GM21390 (cell line): Measurements from ENCODE around the gene GDF10.

Experiments used
- ATAC-seq: cut with Tn5 transposase; IDR thresholded peaks from one replicate; pipeline ENCODE4 v1.9.1; 2021; ENCODE audit not compliant: unreplicated experiment

The GDF10 gene, protein sequence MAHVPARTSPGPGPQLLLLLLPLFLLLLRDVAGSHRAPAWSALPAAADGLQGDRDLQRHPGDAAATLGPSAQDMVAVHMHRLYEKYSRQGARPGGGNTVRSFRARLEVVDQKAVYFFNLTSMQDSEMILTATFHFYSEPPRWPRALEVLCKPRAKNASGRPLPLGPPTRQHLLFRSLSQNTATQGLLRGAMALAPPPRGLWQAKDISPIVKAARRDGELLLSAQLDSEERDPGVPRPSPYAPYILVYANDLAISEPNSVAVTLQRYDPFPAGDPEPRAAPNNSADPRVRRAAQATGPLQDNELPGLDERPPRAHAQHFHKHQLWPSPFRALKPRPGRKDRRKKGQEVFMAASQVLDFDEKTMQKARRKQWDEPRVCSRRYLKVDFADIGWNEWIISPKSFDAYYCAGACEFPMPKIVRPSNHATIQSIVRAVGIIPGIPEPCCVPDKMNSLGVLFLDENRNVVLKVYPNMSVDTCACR

DNA sequence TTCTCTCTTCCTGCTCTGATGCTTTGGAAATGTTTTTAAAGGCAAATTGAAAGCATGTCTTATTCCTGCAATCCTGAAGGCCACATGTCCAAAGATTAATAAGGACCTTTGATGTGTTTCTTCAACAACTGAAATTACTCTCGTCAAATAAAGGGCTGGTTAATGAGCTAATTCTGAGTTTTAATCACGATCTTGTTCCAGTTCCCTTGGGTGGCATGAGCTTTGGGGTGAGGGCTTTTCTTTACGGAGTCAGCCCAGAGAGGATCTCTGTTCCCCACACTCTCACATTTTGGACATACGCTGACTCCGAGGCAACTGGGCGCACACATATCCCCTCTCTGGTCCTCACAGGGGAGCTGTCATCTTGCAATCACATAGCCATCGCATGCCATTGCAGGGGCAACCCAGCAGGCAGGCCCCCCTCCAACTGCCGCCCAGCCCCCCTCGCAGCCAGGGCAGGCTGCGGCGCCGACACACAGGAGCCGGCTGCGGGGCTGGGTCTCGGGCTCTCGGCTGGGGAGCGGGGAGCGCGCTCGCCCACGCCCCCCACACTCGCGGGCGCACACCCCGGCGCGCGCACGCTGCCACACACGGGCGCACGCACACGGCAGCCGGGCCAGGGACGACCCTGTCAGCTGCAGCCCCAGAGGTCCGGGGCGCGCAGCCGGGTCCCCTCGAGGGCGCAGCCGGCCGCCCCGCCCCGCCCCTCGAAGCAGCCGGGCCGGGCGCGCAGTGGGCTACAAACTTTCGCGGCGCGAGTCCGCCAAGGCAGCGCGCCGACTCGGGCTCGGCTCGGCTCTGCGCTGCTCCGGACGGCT lies at the start of gene GDF10:
Gene GDF10 (plus strand): TSS at position 587 of the 818 bp plus-strand sequence. CDS start 455 bp downstream, outside the sequence.
- ATAC-seq, result no peak

DNA sequence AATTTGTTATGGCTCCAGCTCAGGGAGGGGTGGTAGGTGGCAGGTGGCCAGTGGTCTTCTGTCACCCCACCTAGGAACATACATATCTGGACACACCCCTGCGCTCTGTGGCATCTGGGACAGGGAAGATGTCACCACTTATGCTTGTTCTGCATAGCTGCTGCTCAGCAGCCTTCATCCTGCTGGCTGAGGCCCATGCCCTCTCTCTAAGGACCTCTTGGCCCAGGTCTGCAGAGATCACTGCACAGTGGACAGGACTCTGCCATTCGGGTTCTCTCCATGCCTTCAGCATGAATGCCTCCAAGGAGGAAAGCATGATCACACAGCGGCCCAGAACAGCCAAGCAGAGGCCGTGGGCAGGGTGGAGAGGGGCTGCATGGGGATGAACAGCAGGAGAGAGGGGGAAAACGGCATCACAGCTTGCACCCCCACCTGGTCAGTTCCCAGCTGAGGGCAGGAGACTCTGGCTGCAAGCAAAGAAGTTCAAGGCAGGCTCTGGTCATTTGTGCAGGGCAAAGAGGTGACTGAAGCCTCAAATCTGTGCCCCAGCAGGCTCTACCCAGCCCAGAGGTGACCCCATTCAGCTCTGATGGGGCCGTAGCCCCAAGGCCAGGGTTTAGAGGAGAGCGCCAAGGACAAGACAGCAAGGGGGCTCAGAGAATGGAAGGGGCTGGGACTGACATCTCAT lies 47.8 kb upstream of the GDF10 start:
- no peak for ATAC-seq

DNA sequence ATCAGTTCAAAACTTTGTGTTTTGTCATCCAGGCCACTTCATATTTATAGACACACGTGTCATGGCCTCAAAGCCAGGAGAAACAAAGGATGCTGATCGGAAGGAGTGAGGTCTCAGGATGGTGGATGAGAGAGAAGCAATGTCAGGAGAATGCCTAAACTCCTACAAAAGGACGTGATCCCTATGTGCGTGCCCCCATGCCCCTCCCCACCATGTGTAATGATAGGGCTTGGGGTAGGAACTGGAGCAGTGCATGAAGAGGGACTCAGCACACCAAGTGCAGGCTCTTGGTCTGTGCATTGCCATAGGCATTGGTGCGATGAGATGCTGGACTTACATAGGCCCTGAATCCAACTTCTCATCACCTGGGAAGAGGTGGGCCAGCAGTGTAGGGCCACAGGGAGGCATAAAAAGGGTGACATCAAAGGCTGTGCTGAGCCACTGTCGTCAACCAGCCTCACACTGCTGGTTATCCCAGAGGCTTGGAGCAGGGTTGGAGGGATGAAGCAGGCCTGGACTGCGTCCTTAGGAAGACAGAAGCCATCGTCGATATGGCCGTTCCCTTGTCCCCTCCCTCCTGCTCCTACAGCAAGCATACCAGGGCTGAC lies 46.9 kb upstream of the GDF10 start:
- ATAC-seq, result no peak

DNA sequence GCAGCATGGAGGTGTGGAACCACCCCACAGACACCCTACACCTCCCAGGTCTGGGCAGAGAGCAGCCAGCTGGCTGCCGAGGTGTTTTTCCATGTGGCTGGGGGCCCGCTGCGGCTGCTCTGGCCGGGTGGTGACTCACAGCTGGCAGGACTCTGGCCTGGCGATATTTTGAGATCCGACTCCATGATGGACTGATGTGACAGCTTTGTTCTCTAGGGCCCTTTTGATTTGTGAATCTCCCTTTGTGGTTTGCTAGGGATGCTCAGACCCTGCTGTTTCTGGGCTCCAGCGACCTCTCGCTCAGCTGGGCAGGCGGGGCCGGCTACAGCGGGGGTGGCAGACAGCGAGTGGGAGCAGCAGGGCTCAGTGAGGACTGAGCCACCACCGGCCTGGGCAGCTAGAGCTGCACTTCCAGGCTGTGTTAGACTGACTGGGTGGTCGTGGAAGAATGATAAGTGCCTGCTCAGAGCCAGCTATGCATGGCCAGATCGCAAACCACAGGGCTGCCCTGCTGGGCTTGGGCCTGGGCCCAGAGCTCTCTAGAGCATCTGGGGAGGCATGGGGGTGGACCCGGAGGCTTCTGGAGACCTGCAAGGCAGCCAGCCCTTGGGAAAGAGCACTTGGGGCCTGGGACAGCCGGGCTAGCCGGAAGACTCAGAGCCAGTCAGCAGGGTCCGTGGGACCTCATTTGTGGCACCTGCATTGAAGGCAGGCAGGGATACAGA lies 46.2 kb upstream of the GDF10 start:
- ATAC-seq, result no peak

DNA sequence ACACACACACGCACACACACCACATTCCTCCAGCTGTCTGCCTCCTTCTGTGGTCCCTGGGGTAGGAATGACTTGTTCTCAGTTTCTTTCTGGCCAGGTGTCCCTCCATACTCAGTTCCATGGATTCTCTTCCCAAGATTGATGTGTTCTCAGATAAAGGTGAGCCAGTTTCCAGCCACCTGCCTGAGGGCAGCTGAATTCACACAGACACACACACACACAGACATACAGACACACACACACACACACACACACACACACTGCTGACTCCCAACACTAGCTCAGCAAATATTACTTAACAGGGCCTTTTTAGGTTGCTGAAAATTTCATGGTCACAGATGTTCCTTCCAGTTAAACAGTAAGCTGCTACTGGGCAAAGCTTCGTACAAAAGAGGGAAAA lies 45.4 kb upstream of the GDF10 start:
- no peak for ATAC-seq

DNA sequence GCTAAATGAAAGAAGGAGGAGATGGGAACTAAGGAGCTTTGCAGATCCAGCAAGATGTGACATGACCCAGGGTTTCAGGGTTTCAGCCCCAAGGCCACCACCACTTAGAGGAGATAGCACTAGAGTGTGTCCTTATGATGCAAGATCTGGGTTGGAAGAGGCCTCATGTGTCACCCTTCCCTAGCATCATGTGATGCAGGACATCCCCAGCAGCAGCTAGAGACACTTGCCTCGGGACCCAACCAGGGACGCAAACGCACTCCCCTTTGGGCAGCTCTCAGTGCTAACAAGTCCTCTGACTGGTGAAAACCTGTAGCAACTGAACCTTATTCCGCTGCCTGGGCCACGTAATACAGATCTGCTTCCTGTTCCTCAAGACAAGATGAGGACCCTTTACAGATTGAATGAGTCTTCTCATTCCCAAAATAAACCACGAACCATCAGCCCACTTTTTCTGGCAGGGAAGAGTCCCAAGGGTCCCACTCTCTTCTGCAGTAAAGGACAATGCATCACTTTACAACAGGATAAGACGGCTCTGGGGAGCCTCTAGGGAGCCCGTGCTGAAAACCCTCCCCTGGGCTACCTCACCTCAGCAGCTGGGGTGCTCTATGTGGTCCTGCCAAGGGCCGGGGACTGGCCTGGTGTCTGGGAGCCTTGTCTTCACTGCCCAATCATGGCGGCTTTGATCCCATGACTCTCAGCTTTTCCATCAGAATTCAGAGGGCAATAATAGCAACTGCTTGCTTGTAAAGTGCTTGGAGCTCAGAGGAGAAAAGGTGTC lies 44.8 kb upstream of the GDF10 start:
- ATAC-seq, result no peak

DNA sequence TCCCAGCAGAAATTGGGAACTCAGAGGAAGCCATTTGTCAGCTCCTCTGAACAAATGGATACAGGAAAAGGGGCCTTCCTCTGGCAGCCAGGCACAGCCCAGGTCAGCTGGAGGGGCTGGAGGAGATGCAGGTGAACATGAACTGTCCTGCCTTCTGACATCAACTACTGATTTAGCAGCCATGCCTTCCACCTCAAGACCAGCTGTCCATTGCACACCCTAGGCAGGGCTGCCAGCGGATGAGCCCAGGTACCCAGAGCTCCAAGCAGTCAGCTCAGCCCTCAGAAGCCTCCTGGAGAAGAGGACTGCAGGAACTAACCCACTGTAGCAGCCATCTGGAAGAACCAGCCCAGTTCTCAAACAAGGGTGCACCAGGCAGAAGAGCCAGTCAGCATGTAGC lies 44.1 kb upstream of the GDF10 start:
- ATAC-seq, result no peak

DNA sequence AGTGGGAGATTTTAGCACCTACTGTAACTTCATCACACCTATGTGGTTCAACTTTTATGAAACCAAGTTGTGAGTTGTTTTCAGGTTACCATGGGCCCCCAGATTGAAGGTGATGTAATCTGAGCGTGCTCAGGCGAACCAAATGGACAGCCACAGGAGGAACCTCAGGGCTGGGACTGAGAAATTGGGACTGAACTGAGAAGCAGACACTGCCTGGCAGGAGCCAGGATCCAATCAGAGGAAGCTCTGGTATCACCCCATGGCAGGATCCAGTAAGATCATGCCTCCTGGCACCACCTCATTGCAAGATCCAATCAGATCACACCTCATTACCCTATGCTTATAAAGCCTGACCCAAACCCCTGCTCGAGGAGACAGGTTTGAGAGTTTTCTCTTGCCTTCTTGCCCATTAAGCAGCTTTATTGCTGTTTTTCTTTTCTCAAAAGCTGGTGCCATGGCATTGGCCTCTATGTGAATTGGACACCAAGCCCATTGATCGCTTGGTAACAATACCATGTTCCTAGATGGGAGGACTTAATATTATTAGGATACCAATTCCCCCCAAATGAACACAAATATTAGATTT lies 43.2 kb upstream of the GDF10 start:
- ATAC-seq, result no peak

DNA sequence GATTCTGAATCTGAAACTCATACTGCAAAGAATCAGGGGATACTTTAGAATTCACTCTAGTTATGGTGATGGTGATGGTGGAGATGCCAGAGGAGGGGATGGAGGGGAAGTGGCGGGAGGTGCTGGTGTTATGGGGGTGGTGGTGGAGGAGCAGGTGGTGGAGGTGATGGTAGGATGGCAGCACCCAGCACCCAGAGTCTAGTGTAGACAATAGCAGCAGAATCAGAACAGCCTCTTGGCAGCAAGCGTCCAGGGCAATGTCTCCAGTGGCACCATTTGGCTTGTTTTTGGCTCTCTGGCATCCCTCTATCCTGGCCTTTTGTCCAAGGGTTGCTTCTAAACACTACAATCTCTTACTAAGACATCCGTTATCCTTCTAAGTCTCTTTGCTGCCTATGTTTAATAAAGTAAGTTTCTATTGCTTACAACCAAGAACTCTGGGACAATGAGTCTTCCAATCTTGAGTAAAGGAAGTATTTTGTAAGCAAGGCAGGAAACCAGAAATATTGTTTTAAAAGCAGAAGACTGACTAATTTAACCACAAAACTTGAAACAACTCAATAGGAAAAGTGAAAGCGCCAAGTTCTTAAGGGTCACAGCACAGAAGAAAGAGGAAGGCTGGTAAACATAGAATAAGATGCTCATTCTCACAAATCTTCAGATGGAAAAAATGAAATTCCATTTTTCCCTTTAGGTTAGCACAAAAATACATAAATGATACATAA lies 42.4 kb upstream of the GDF10 start:
- ATAC-seq, result no peak

DNA sequence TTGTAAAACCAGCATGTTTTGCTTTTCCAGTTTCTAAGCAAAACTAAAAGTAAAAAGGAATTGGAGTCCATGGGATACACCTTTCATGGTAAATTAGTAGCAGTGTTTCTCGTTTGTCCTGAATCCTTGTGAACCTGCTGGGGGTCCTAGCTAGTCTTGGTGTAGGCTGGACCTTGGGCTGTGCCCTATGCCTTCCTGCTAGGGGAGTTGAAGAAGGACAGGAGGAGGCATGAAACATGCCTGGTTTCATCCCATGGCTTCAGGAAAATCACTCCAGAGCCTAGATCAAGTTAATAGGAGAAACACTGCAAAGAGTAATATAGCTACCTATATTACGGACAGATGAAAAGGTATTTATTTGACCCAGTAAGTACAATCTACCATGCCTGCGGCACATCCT lies 41.1 kb upstream of the GDF10 start:
- ATAC-seq, result no peak

DNA sequence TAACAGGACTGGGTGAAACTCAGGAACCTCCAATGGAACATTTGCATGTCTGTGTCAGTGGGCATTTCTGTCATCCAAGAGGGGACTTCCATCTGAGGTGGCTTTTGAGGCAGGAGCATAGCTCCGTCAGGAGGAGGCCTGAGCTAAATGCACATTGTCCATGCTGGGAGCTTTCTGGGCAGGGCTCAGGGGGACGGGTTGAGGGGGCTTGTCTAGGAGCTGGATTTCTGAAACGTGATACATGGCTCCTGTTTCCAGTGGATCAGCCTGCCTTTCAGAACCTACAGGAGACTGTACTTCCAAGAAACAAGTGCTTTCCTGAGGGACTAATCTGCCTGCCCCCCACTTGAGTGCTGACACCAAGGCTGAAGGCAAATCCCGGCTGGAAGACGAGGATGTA lies 40.5 kb upstream of the GDF10 start:
- no peak for ATAC-seq

DNA sequence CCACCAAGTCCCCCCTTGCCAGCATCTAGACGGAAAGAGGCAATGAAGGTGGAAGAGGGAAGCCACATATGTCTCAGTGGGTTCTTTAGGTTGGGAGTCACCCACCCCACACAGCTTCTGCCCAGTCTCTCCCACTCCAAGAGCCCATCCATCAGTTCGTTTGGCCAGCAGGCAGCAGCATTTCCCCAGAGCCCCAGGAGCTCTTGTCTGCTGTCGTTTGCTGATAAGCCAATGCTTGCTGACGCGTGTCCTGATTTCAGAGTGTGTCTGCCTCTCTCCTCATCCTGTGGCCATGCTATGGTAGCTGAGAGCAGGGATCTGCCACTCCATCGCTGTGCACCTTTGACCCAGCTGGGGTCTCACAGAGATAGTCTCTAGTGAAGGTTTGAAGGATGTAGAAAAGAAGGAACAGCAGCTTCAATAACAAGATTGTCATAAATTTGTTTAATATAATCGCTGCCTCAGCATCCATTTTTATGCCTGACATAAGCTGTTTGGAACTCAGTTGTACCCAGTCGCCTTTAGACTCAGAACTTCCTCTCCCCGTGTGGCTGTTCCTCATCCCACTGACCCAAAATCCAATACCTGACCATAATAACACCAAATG lies 39.4 kb upstream of the GDF10 start:
- peak; percentile 11 for ATAC-seq

DNA sequence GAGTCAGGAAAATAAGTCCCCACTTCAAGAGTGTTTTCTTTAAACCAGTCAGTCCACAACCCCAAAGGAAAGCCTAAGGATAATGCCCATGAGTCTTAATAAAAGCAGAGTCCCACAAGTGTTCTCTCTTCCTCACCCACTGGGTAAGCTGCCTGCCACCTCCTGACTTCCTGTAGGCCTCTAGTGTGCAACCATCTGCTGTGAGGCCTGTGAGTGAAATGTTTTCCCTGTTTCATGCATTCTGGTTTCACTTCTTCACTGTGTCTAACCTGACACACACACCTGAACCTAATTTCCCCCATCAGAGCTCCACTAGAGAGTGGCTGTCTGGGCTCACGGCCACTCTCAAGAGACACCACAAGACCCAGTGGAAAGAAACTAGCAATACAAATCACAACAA lies 38.9 kb upstream of the GDF10 start:
- ATAC-seq, result peak; percentile 99

DNA sequence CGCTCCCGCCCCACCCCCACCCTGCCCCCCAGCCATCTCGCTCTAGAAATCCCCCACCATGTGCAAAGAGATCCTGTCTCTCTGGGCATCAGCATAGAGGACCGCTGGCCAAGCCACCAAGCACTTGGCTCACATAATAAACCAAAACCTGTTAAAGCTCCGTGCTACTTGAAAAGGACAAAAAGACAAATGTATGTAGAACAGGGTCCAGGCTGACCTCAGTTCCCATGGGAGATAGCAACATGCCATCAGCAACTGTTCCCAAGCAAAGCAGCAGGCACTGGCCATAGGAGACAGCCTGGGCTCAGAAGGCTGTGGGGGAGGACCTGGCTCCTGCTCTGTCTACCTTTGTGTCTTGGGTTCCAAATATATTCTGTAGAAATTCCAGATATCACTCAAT lies 38.4 kb upstream of the GDF10 start:
- ATAC-seq, result no peak

DNA sequence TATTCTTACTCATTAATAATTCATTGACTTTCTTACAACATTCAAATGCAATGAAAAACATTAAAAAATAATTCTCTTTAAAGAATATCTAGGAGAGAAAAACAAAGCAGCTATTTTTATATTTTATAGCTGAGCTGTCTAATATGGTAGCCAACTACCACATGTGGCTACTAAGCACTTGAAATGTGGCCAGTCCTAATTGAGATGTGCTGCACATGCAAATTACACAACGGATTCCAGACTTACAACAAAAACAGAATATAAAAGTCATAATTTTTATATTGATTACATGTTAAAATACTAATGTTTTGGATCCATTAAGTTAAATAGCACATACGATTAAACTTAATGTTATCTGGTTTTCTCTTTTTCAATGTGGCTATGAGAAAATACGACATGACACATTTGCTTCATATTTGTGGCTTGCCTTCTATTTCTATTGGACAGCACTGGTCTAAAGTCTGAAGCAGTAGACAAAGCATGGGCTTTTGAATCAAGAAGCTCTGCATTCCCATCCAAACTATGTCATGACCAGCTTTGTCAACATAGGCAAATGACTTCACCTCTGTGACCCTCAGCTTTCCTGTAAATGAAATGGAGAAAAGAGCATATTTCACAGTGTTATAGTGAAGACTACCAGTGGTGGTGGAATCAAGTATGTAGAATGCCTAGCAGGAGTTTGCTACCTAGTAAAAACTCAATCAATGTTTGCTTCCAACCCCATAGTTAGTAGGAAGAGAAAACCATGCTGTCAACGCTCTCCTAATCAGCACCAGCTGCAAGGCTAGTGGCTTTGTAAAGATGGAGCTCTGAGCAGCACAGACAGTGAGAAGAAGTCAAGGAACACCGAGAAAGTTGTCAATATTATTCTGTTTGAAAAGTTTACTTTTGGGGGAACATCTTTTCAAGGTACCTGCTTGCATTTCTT lies 37.1 kb upstream of the GDF10 start:
- no peak for ATAC-seq

DNA sequence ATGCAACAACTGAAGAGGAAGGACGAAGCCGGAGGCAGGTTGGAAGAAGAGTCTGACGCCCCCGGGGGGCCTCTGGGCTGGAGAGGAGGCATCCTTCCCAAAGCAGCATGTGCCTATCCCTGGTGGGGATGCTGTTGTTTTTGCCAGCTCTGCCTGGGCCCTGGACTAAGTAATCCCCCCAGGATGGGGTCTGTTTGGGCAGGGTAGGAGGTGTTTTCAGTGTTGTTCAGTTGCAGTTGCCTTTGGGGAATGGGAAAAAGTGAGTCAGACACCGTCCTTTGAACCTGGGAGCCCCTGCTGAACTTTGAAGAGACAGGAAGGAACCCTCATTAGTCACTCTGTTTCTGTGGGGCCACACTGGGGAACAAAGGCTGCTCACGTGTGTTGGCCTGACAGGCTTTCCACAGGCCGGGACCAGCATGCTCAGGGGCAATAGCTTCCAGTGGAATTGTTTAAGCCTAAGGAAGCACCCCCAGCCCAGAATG lies 35.2 kb upstream of the GDF10 start:
- ATAC-seq, result no peak

DNA sequence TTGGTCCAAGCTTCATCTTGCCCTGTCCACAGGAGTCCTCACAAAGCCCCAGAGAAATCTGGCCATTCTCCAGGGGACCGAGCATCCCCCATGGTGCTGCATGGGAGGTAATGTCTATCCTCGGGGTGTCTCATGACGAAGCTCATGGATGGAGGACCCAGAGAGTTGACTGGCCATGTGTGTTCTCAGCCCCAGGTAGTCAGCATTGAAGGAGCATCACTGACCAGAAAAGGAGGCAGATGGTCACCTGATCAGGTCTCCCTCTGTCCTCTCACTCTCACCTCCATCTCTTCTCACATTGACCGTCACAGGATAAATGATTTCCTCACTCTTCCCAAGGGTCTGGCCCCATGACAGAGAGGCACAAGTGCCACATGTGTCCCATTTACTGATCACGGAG lies 33.4 kb upstream of the GDF10 start:
- no peak for ATAC-seq
